ENCODE results near the gene UTRN.

GRCh38 chr6:144307880-144308279 is 22.7 kb downstream of the UTRN start:
- TF ChIP-seq POLR2AphosphoS5 (IDR thresholded peaks at IDR 0.05; ENCODE audit: borderline replicate concordance, low read depth, low read length) (no peak), EZH2 (IDR thresholded peaks at IDR 0.05) (no peak)
